Measurements from ENCODE around the gene OPA3. TPM values are rescaled to one million over a fixed set of nuclear protein-coding genes. Genes with fewer than 3 reads are reported as not detected.

The OPA3 gene
- total and polyA plus RNA-seq, 2 donors, result 3.4 to 7.4 TPM

- peak overlapping the region; percentile 83 to 94 for H3K4me3 ChIP-seq (ENCODE audit: low read length in 2 of 2)
- peaks cover 0 to 2% of the 10 kb centered on the region in 2 donors for H3K27me3 ChIP-seq (ENCODE audit: control insufficient read depth in 2 of 2, insufficient read depth in 1 of 2, low read length in 1 of 2)
- WGBS, result 91% methylated on average over 5 of the region's 5 CpGs
- no peak for DNase-seq (ENCODE audit: low read depth in 6 of 9, low spot score in 9 of 9)
- peak overlapping the region; percentile 96 to 98 for H3K27ac ChIP-seq (ENCODE audit: low read depth in 1 of 2, low read length in 1 of 2)
- H3K4me1 ChIP-seq (ENCODE audit: control insufficient read depth in 2 of 2, insufficient read depth in 2 of 2, low read length in 2 of 2), result peaks cover 13 to 30% of the 10 kb centered on the region in 2 donors
- no peaks in the 10 kb centered on the region for H3K36me3 ChIP-seq (ENCODE audit: control insufficient read depth in 2 of 2, insufficient read depth in 2 of 2, low read length in 1 of 2)
- H3K9me3 ChIP-seq (ENCODE audit: control insufficient read depth in 2 of 2, insufficient read depth in 1 of 2, low read length in 1 of 2), result peaks cover 0 to 4% of the 10 kb centered on the region in 2 donors
These were observed 78.7 kb downstream of the OPA3 start for GRCh38 chr19:45505996-45506245.

GRCh38 chr19:45505151-45505995, 79.2 kb downstream of the OPA3 start:
- WGBS, result 94% methylated on average over 8 of the region's 8 CpGs
- peaks cover 0 to 4% of the 10 kb centered on the region in 2 donors for H3K9me3 ChIP-seq (ENCODE audit: control insufficient read depth in 2 of 2, insufficient read depth in 1 of 2, low read length in 1 of 2)
- peaks cover 13 to 30% of the 10 kb centered on the region in 2 donors for H3K4me1 ChIP-seq (ENCODE audit: control insufficient read depth in 2 of 2, insufficient read depth in 2 of 2, low read length in 2 of 2)
- DNase-seq (ENCODE audit: low read depth in 6 of 9, low spot score in 9 of 9), result no peak
- peaks cover 0 to 3% of the 10 kb centered on the region in 2 donors for H3K27me3 ChIP-seq (ENCODE audit: control insufficient read depth in 2 of 2, insufficient read depth in 1 of 2, low read length in 1 of 2)
- no peaks in the 10 kb centered on the region for H3K36me3 ChIP-seq (ENCODE audit: control insufficient read depth in 2 of 2, insufficient read depth in 2 of 2, low read length in 1 of 2)
- H3K27ac ChIP-seq (ENCODE audit: low read depth in 1 of 2, low read length in 1 of 2), result no peak overlapping the region
- H3K4me3 ChIP-seq (ENCODE audit: low read length in 2 of 2), result no peak overlapping the region

GRCh38 chr19:45503909-45504308, 80.7 kb downstream of the OPA3 start:
- no peaks in the 10 kb centered on the region for H3K36me3 ChIP-seq (ENCODE audit: control insufficient read depth in 2 of 2, insufficient read depth in 2 of 2, low read length in 1 of 2)
- no peak overlapping the region for H3K27ac ChIP-seq (ENCODE audit: low read depth in 1 of 2, low read length in 1 of 2)
- WGBS, result 97% methylated on average over 9 of the region's 9 CpGs

GRCh38 chr19:45502111-45502510, 82.5 kb downstream of the OPA3 start:
- no peak for DNase-seq (ENCODE audit: low read depth in 6 of 9, low spot score in 9 of 9)
- WGBS, result 77% methylated on average over 5 of the region's 5 CpGs
- Histone ChIP-seq H3K9me3 (ENCODE audit: control insufficient read depth in 2 of 2, insufficient read depth in 1 of 2, low read length in 1 of 2) (peaks cover 0 to 7% of the 10 kb centered on the region in 2 donors), H3K27me3 (ENCODE audit: control insufficient read depth in 2 of 2, insufficient read depth in 1 of 2, low read length in 1 of 2) (peaks cover 12 to 35% of the 10 kb centered on the region in 2 donors), H3K27ac (ENCODE audit: low read depth in 1 of 2, low read length in 1 of 2) (no peak overlapping the region), H3K4me1 (ENCODE audit: control insufficient read depth in 2 of 2, insufficient read depth in 2 of 2, low read length in 2 of 2) (peaks cover 13 to 40% of the 10 kb centered on the region in 2 donors), H3K36me3 (ENCODE audit: control insufficient read depth in 2 of 2, insufficient read depth in 2 of 2, low read length in 1 of 2) (no peaks in the 10 kb centered on the region), H3K4me3 (ENCODE audit: low read length in 2 of 2) (no peak overlapping the region)

More at GRCh38 chr19:45503909-45504308, 80.7 kb downstream of the OPA3 start:
- Histone ChIP-seq H3K4me3 (ENCODE audit: low read length in 2 of 2) (no peak overlapping the region), H3K4me1 (ENCODE audit: control insufficient read depth in 2 of 2, insufficient read depth in 2 of 2, low read length in 2 of 2) (peaks cover 15 to 34% of the 10 kb centered on the region in 2 donors), H3K27me3 (ENCODE audit: control insufficient read depth in 2 of 2, insufficient read depth in 1 of 2, low read length in 1 of 2) (peaks cover 10 to 17% of the 10 kb centered on the region in 2 donors), H3K9me3 (ENCODE audit: control insufficient read depth in 2 of 2, insufficient read depth in 1 of 2, low read length in 1 of 2) (peaks cover 0 to 11% of the 10 kb centered on the region in 2 donors)
- no peak for DNase-seq (ENCODE audit: low read depth in 6 of 9, low spot score in 9 of 9)

GRCh38 chr19:45501730-45502014, 82.9 kb downstream of the OPA3 start:
- Histone ChIP-seq H3K27ac (ENCODE audit: low read depth in 1 of 2, low read length in 1 of 2) (no peak overlapping the region), H3K4me1 (ENCODE audit: control insufficient read depth in 2 of 2, insufficient read depth in 2 of 2, low read length in 2 of 2) (peaks cover 13 to 43% of the 10 kb centered on the region in 2 donors)
- WGBS, result 96% methylated on average over 2 of the region's 2 CpGs

GRCh38 chr19:45500918-45501729, 83.5 kb downstream of the OPA3 start:
- no peaks in the 10 kb centered on the region for H3K36me3 ChIP-seq (ENCODE audit: control insufficient read depth in 2 of 2, insufficient read depth in 2 of 2, low read length in 1 of 2)
- 94% methylated on average over 8 of the region's 8 CpGs for WGBS
- no peak for DNase-seq (ENCODE audit: low read depth in 6 of 9, low spot score in 9 of 9)
- peaks cover 18 to 43% of the 10 kb centered on the region in 2 donors for H3K27me3 ChIP-seq (ENCODE audit: control insufficient read depth in 2 of 2, insufficient read depth in 1 of 2, low read length in 1 of 2)
- peaks cover 15 to 45% of the 10 kb centered on the region in 2 donors for H3K4me1 ChIP-seq (ENCODE audit: control insufficient read depth in 2 of 2, insufficient read depth in 2 of 2, low read length in 2 of 2)
- no peak overlapping the region for H3K4me3 ChIP-seq (ENCODE audit: low read length in 2 of 2)
- peaks cover 0 to 12% of the 10 kb centered on the region in 2 donors for H3K9me3 ChIP-seq (ENCODE audit: control insufficient read depth in 2 of 2, insufficient read depth in 1 of 2, low read length in 1 of 2)
- H3K27ac ChIP-seq (ENCODE audit: low read depth in 1 of 2, low read length in 1 of 2), result no peak overlapping the region

More at GRCh38 chr19:45501730-45502014, 82.9 kb downstream of the OPA3 start:
- Histone ChIP-seq H3K9me3 (ENCODE audit: control insufficient read depth in 2 of 2, insufficient read depth in 1 of 2, low read length in 1 of 2) (peaks cover 0 to 7% of the 10 kb centered on the region in 2 donors), H3K4me3 (ENCODE audit: low read length in 2 of 2) (no peak overlapping the region), H3K27me3 (ENCODE audit: control insufficient read depth in 2 of 2, insufficient read depth in 1 of 2, low read length in 1 of 2) (peaks cover 12 to 38% of the 10 kb centered on the region in 2 donors), H3K36me3 (ENCODE audit: control insufficient read depth in 2 of 2, insufficient read depth in 2 of 2, low read length in 1 of 2) (no peaks in the 10 kb centered on the region)
- DNase-seq (ENCODE audit: low read depth in 6 of 9, low spot score in 9 of 9), result no peak

- Histone ChIP-seq H3K4me3 (ENCODE audit: low read length in 2 of 2) (peak overlapping the region in 1 of 2 donors; percentile 26), H3K36me3 (ENCODE audit: control insufficient read depth in 2 of 2, insufficient read depth in 2 of 2, low read length in 1 of 2) (no peaks in the 10 kb centered on the region)
These were observed 85.1 kb downstream of the OPA3 start for GRCh38 chr19:45499196-45500180.

GRCh38 chr19:45498411-45499195, 86.0 kb downstream of the OPA3 start, which contains the start of gene PPM1N:
Gene PPM1N, plus strand, starts transcription at chr19:45498443. Its CDS starts 30 bp downstream, at chr19:45498473.
- peaks cover 12 to 38% of the 10 kb centered on the region in 2 donors for H3K4me1 ChIP-seq (ENCODE audit: control insufficient read depth in 2 of 2, insufficient read depth in 2 of 2, low read length in 2 of 2)
- H3K4me3 ChIP-seq (ENCODE audit: low read length in 2 of 2), result peak within 1 kb of the TSS; percentile 29 to 56
- 3% methylated on average over 89 of the region's 89 CpGs for WGBS
- DNase-seq (ENCODE audit: low read depth in 6 of 9, low spot score in 9 of 9), result peak in 4 of 9 donors; percentile 37 to 80 (median 74)
- H3K36me3 ChIP-seq (ENCODE audit: control insufficient read depth in 2 of 2, insufficient read depth in 2 of 2, low read length in 1 of 2), result no peaks in the 10 kb centered on the region
- peaks cover 0 to 14% of the 10 kb centered on the region in 2 donors for H3K9me3 ChIP-seq (ENCODE audit: control insufficient read depth in 2 of 2, insufficient read depth in 1 of 2, low read length in 1 of 2)
- H3K27me3 ChIP-seq (ENCODE audit: control insufficient read depth in 2 of 2, insufficient read depth in 1 of 2, low read length in 1 of 2), result peaks cover 34 to 68% of the 10 kb centered on the region in 2 donors
- no peak within 1 kb of the TSS for H3K27ac ChIP-seq (ENCODE audit: low read depth in 1 of 2, low read length in 1 of 2)

More at GRCh38 chr19:45499196-45500180, 85.1 kb downstream of the OPA3 start:
- peaks cover 0 to 14% of the 10 kb centered on the region in 2 donors for H3K9me3 ChIP-seq (ENCODE audit: control insufficient read depth in 2 of 2, insufficient read depth in 1 of 2, low read length in 1 of 2)
- DNase-seq (ENCODE audit: low read depth in 6 of 9, low spot score in 9 of 9), result peak in 4 of 9 donors; percentile 57 to 80 (median 63)
- H3K27ac ChIP-seq (ENCODE audit: low read depth in 1 of 2, low read length in 1 of 2), result no peak overlapping the region
- WGBS, result 21% methylated on average over 37 of the region's 37 CpGs
- peaks cover 12 to 38% of the 10 kb centered on the region in 2 donors for H3K4me1 ChIP-seq (ENCODE audit: control insufficient read depth in 2 of 2, insufficient read depth in 2 of 2, low read length in 2 of 2)
- peaks cover 29 to 60% of the 10 kb centered on the region in 2 donors for H3K27me3 ChIP-seq (ENCODE audit: control insufficient read depth in 2 of 2, insufficient read depth in 1 of 2, low read length in 1 of 2)
